ENCODE results near the gene GLT8D1. TPM values are rescaled to one million over a fixed set of nuclear protein-coding genes. Genes with fewer than 3 reads are reported as not detected.

GLT8D1 gene
- total and polyA plus RNA-seq, 9 of the 15 experiments (the other 6 are each of a cell fraction or from before 2014, with no cell fraction given) = 14.1 to 65.9 (median 33.7) TPM

- no peak for TF ChIP-seq SETDB1 (IDR thresholded peaks at IDR 0.05; ENCODE audit: low read length)
Observed at GRCh38 chr3:52743152-52743551, 37.6 kb upstream of the GLT8D1 start (continued).

GRCh38 chr3:52742418-52743041 lies 36.9 kb upstream of the GLT8D1 start:
- H4K20me1 ChIP-seq (replicated peaks; ENCODE audit: control insufficient read depth, insufficient read depth, low read length) = no peaks in the 10 kb centered on the region
- ChIA-PET POLR2A (no interaction called here), CTCF (ENCODE audit: low intra/inter-chr PET ratio) (interaction anchor here (0.5 to 1.7 kb wide), 5 partner anchors 56 to 574 kb away, joined by 3 to 5 read pairs (median 3); partner anchors contain the start of gene PRKCD)
- intact Hi-C loops (cut with micrococcal nuclease) (loop anchor here (5.0 to 10.0 kb wide), 2 partner anchors 90 to 332 kb away; partner anchors contain the start of gene ITIH4), in situ Hi-C loops (cut with MboI) (no loop called here)
- H3K4me3 ChIP-seq = no peak overlapping the region
- H3K79me2 ChIP-seq (ENCODE audit: control insufficient read depth, insufficient read depth, low read length) = no peaks in the 10 kb centered on the region
- no peaks in the 10 kb centered on the region for H3K9me3 ChIP-seq (replicated peaks; ENCODE audit: control insufficient read depth, insufficient read depth, low read depth, low read length)
- no peak overlapping the region for H3K9ac ChIP-seq (ENCODE audit: insufficient read depth in 1 of 2, low read depth in 2 of 2, low read length in 2 of 2)
- 39% methylated on average over 3 of the region's 3 CpGs for WGBS (ENCODE audit: insufficient coverage, low coverage, missing lambda C conversion rate)
- no peaks in the 10 kb centered on the region for H3K4me1 ChIP-seq (replicated peaks in 1 of 2; ENCODE audit: control insufficient read depth in 2 of 2, insufficient read depth in 2 of 2, low read length in 2 of 2)
- H3K4me2 ChIP-seq (ENCODE audit: insufficient read depth, low read length) = no peak overlapping the region
- DNase-seq (ENCODE audit: extremely low read depth in 1 of 4, low spot score in 3 of 4) (peak; percentile 16 to 33 (median 26)), ATAC-seq (peak; percentile 66), FAIRE-seq (peak; percentile 40)
- no peak overlapping the region for H2AFZ ChIP-seq (ENCODE audit: low read depth, low read length)
- no peaks in the 10 kb centered on the region for H3K9me1 ChIP-seq (ENCODE audit: control insufficient read depth, insufficient read depth, low read length)
- peaks cover 55% of the 10 kb centered on the region; the same call in 2 of the 3 replicates for H3K36me3 ChIP-seq (ENCODE audit: control insufficient read depth, insufficient read depth, low read length)
- no TSS peak for BruUV-seq (replicated peaks)
- H3K27ac ChIP-seq (ENCODE audit: extremely low read depth, low read depth, low read length) = no peak overlapping the region
- no peaks in the 10 kb centered on the region for H3K27me3 ChIP-seq (ENCODE audit: control insufficient read depth in 2 of 2, insufficient read depth in 2 of 2, low read length in 2 of 2)
- TF ChIP-seq DEAF1 (CRISPR knock-in tag; IDR thresholded peaks at IDR 0.05) = peak; percentile 51
- no peak for TF ChIP-seq E2F3 (CRISPR knock-in tag; IDR thresholded peaks at IDR 0.05)
- TF ChIP-seq RAD21 (CRISPR knock-in tag; conservative IDR thresholded peaks at IDR 0.05 in 1 of 2, IDR thresholded peaks at IDR 0.05 in 1 of 2) = peak; percentile 69
- no peak for TF ChIP-seq HNRNPUL1 (IDR thresholded peaks at IDR 0.05; ENCODE audit: low read length)
- TF ChIP-seq CTCF (IDR thresholded peaks at IDR 0.05 in 2 of 3, conservative IDR thresholded peaks at IDR 0.05 in 1 of 3; ENCODE audit: insufficient read depth in 2 of 3, low read depth in 1 of 3, low read length in 3 of 3) = peak; percentile 44 to 66 (median 46); a peak in 4 of 6 replicates
- TF ChIP-seq MCM5 (IDR thresholded peaks at IDR 0.05; ENCODE audit: low read depth) = no peak
- TF ChIP-seq SMC3 (conservative IDR thresholded peaks at IDR 0.05; ENCODE audit: insufficient read depth, low read depth, low read length) = 0 out of 2 replicates have a peak, but pooled peaks have one; percentile 19
